ENCODE data around the gene RTN4RL2.

- no peak for TF ChIP-seq CTCF (IDR thresholded peaks at IDR 0.05)
- no peak for TF ChIP-seq EP300 (IDR thresholded peaks at IDR 0.05)
- no peak for TF ChIP-seq POLR2A (IDR thresholded peaks at IDR 0.05)
These were observed 60.8 kb downstream of the RTN4RL2 start for GRCh38 chr11:57521116-57521515.

Measured in gastroesophageal sphincter (tissue), 3 donors.